ENCODE data around the gene CEND1.

The CEND1 gene

GRCh38 chr11:777288-778255 is 12.3 kb downstream of the CEND1 start, which contains the start of gene GATD1:
TSS of gene GATD1 (minus strand) at chr11:777487. CDS start at chr11:777462, 25 bp downstream.
- DNase-seq (ENCODE audit: low spot score): peak; percentile 87

GRCh38 chr11:776561-777287 is 13.2 kb downstream of the CEND1 start:
- no peak for DNase-seq (ENCODE audit: low spot score)

DNA sequence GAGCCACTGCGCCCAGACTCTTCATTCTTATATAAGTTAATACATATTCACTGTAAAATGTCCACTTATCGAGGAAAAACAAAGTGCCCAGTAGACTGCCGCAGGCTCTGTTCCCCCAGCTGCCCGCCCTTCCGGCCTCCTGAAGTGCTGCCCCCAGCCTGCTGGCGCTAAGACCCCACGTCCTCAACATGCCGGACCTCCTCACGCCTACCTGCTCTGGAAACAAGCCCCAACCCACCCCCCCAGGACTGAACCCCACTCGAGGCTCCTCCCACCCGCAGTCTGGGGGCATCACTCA is 13.7 kb downstream of the CEND1 start:
- no peak for DNase-seq (ENCODE audit: low spot score)

DNA sequence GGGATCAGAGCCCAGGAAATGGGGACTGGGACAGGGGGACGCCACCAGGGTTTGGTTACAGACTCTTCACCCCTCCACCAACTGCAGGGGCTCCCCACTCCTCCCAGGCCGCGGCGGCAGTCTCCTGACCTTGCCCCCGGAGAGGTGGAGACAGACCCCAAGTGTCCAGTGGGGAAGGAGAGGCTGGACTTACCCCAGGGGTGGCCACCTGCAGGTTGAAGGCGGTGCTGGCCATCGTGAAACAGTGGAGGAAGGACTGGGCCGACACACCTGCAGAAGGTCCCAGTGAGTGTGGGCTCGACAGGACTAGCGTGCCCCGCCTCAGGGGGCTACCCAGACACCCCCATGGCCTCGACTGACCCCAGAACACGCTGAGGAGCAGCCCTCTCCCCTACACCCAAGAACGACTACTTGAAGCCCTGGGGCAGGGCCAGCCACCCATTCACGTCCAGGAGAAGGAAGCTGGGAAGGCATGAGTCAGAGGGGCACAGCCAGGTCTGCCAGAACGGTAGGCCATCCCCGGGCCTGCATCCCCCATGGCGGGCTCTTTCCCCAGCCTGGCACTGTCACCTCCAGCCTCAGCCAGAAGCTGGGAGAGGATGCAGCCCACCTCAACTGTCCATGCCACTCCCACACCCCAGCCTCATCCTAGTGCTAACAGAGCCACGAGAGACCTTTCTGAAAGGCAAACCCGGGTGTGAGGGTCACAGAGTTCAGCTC is 14.9 kb downstream of the CEND1 start:
- DNase-seq (ENCODE audit: low spot score): peak; percentile 1

GRCh38 chr11:773830-774229 is 16.1 kb downstream of the CEND1 start:
- no peak for DNase-seq (ENCODE audit: low spot score)

GRCh38 chr11:773425-773824 is 16.5 kb downstream of the CEND1 start:
- no peak for DNase-seq (ENCODE audit: low spot score)

DNA sequence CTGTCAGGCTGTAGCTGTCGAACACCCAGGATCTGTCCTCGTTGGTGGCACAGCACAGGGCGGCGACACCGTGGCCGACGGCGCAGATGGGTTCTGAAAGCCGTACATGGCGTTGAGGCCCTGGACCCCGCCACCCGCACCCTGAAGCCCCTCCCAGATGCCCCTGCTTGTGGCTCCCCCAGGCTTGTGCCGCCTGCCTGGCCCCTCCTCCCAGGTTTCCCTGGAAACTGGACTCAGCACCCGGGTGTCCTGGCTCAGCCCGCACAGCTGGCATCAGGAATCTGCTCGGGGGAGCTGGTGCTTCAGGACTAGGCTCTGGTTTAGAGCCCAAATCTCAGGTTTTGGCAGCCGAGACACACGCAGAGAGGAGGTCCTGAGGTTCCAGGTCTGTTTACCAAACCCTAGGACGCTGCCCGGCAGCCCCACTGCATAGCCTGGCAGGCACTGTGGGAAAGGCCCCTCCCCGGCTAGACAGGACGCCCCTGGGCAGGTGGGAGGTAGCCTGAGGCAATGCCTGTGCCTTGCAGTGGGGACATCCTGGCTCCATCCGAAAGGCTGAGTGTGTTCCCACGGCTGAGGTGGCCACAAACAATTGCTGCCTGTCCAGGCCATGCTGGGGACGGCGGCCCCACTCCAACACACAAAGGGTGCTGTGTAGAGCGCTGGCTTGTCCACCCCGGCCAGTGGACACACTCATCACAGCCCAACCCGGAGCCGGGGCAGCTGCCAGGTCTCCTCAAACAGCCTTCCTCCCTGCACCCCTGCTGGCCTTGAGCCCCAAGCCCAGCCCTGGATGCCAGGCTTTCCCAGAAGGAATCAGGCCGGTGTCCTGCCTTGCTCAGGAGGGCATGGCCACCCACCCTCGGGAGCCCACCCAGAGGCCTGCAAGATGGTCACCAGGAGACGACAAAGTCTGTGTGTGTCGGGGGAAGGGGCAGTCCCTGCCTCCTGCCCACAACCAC is 17.2 kb downstream of the CEND1 start:
- peak; percentile 97 for DNase-seq (ENCODE audit: low spot score)

DNA sequence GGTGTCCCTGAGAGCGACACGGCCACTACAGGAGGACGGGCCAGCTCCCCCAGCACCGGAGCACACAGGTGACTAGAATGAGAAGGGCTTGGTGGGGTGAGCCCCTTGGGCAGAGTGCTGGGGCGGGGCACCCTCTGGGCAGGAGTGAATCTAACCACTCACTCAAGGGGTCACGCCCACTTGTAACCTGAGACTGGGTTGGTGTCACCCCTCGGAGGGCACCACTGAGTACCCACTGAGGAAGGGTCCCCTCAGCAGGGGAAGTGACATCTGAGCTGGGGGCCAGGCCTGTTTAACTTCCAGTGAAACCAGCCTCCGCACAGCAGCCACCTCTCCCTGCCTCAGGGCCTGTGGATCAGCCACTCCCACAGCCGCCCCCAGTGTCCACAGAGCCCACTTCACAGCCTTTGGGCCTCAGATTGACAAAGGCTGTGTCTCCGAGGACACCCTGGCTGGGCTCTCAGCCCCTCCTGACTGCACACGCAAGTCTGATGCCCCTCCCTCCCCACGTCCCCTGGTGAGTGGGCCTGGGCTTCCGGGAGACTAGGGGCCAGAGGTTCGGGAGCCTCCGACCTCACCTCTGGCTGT is 18.2 kb downstream of the CEND1 start:
- no peak for DNase-seq (ENCODE audit: low spot score)

GRCh38 chr11:770642-771616 is 19.0 kb downstream of the CEND1 start:
- DNase-seq (ENCODE audit: low spot score): no peak

DNA sequence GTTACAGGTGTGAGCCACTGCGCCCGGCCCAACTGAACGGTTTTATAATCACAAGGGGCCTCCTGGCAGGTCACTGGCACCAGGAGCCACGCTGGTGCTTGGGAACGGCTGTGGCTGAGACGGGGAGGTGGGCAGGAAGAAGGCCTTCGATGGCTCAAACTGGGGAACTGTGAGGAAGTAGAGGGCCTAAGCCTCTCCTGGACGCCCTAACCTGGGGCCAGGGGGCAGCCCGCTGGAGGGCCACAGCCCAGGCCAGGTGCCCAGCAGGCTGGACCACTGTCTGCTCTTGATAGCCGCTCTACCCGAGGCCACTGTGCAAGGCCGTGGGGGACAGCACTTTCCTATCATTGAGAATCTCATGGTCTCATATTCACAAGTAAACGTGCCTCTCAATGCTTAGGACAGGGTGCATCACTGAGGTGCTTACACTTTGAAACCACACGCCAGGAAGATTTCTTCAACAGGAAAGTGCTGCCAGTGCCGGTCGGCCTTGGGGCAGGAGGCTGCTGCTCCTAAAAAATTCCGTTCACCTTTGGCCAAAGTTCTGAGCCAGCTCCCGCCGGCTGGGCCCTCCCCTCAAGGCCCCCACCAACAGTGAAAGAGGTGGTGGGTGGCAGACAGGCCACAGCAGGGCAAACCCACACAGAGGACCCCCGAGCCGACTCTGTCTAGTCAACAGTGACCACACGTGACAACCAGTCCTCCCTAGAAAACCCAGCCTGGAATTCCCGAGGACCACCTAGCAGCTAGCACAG is 19.8 kb downstream of the CEND1 start:
- DNase-seq (ENCODE audit: low spot score): no peak

DNA sequence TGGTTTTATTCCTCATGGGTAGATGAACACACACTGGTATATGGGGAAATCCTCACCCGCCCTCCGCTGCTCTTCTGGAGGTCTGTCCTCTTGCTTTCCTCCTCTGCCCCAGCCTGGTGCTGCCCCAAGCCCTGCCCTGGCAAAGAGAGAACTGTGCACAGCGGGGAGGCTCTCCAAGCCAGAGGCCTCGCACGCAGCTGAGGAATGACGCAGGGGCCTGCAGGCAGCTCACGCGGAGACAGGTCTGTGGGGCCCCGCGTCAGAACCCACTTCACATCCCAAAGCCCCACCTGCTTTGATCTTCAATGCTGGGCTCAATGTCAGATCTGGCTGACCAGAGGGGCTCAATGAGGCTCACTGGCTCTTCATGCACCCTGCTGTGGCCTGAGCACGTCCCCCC is 22.7 kb downstream of the CEND1 start:
- no peak for DNase-seq (ENCODE audit: low spot score)

DNA sequence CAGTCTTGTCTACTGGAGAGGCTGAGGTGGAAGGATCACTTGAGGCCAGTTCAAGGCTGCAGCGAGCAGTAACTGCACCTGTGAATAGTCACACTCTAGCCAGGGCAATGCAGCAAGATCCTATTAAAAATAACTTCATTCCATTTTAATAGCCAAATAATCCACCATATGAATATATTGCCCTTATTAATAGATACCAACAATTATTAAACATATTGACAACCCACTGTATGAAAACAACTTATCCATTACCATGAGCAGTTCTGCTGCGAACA is 23.0 kb downstream of the CEND1 start:
- DNase-seq (ENCODE audit: low spot score): no peak

DNA sequence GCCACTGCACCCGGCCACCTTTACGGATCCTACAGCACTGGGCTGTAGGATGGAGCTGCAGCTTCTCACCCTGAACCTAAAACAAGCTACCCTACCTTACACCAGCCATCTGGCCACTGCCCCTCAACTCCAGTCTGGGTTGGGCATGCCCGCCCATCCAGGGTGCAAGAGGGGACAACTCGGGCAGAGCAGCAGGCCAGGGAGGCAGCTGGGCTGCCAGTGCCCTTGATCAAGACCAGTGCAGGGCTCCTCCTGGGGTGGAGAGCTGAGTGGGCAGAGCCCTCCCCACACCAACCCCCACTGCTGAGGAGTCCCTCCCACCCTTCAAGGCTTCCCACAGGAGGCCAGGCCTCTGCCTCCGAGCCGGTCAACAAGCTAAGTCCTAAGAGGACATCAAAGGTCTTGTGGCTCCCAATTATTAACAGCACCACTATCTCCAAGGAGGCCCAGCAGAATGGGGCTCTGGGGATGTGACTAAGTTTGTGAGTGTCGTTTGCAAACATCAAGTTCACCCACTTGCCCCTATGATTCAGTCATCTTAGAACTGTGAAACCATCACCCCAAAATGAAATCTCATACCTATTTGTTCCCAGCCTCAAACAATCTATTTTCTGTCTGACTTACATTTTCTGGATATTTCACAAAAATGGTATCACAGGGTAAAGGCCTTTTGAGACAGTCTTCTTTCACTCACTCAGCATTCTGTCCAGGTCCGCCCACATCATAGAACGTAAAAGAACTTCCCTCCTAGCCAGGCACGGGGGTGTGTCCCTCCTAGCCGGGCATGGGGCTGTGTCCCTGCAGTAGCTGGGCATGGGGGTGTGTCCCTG is 23.6 kb downstream of the CEND1 start:
- DNase-seq (ENCODE audit: low spot score): no peak

- DNase-seq (ENCODE audit: low spot score): no peak
Measured at GRCh38 chr11:765802-766091, 24.1 kb downstream of the CEND1 start.

DNA sequence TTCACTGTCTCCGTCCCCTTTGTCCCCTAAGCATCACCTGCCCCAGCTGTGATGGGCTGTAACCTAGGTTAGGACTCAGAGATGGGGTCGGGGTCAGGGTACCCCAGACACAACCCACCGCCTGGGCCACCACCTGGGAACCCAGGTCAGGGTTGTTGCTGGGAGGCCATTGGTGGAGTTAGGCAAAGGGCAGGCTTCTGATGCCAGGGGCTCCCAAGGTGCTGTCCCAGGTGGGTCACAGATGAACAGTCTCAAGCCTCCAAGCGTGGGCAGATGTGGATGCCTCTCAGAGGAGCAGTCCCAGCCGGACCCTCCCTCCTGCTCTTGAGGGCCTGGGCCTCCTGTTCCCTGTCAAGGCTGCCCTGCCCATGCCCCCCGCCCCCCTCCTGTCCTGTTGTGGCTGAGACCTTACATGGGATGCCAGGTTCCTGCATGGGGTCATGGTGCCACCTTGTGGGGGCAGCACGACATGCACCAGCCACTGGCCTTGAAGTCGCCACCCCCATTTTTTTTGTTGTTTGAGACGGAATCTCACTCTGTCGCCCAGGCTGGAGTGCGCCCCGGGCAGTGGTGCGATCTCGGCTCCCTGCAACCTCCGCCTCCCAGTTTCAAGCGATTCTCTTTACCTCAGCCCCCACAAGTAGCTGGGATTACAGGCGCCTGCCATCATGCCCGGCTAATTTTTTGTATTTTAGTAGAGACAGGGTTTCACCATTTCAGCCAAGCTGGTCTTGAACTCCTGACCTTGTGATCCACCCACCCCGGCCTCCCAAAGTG is 24.7 kb downstream of the CEND1 start:
- DNase-seq (ENCODE audit: low spot score): peak; percentile 80

- peak; percentile 35 for DNase-seq (ENCODE audit: low spot score)
Measured at GRCh38 chr11:764322-765024, 25.4 kb downstream of the CEND1 start.
